ENCODE measurements around the gene APCDD1L.

GRCh38 chr20:58519940-58520712 lies 4.9 kb upstream of the APCDD1L start:
- TF ChIP-seq CTCF (IDR thresholded peaks at IDR 0.05) (no peak), POLR2A (IDR thresholded peaks at IDR 0.05) (no peak)

Measured in esophagus squamous epithelium (tissue), 4 donors.